ENCODE measurements around the gene ZNF497. TPM values are rescaled to one million over a fixed set of nuclear protein-coding genes. Genes with fewer than 3 reads are reported as not detected.
A peak's percentile ranks its signal among the peaks of the same experiment; 100 is the strongest.

ZNF497 gene
- total and polyA plus RNA-seq, 2 of the 13 experiments (the other 11 are each of a cell fraction or from before 2014, with no cell fraction given): 1.5 to 1.9 TPM

DNA sequence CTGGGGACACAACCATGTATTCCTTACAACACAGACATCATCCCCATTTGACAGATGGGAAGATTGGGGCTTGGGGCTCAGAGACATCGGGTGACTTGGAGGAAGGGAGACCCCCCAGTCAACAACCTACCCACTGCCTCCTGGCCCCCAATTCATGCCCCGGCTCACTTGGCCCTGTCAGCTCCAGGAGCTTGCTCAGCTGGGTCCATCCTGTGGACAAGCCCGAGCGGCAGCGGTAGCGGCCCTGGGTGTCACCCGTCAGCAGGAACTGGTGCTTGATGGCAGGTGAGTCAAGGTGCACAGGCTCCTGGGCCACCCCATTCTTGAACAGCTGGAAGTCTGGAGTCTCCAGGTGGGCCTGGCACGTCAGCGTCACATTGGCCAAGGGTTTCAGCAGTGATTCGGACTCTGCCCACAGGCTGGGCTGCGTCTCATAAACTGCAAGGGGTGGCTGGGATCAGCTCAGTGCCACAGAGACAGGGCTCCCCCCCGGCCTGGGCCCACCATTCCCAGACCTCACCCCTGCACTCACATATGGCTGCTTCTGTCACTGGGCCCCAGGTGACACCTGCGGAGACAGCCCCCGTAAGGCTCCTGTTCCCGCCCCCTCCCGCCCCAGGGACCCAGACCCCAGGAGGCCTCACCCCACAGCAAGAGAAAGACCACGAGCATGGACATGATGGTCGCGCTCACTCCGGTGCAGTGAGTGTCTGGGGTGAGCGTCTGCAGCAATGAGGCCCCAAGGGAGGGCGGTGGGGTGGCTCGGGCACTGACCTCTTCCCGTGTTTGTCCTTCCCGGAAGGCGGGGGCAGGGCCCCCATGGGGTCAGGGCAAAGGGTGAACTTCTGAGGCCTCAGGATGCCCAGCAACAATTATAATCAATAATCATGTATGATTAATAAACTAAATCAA is 9.5 kb downstream of the ZNF497 start, which contains the start of gene A1BG (continued):
- TF ChIP-seq NFYB (CRISPR knock-in tag; IDR thresholded peaks at IDR 0.05) (no peak), CEBPB (IDR thresholded peaks at IDR 0.05; ENCODE audit: borderline replicate concordance, low read depth, low read length) (no peak), PCBP2 (optimal IDR thresholded peaks at IDR 0.05; ENCODE audit: low read depth, low read length, poor library complexity, severe bottlenecking) (no peak), ZMAT3 (CRISPR knock-in tag; conservative IDR thresholded peaks at IDR 0.05) (no peak), ZNF235 (CRISPR knock-in tag; IDR thresholded peaks at IDR 0.05; ENCODE audit: borderline replicate concordance) (no peak), ZNF761 (CRISPR knock-in tag; conservative IDR thresholded peaks at IDR 0.05) (no peak), ZNF629 (CRISPR knock-in tag; conservative IDR thresholded peaks at IDR 0.05) (peak; percentile 90), JUNB (CRISPR knock-in tag; IDR thresholded peaks at IDR 0.05; ENCODE audit: borderline replicate concordance) (no peak), MXD4 (CRISPR knock-in tag; IDR thresholded peaks at IDR 0.05) (peak; percentile 25; the same call in 1 of the 2 replicates), MAFF (IDR thresholded peaks at IDR 0.05; ENCODE audit: low read depth, low read length) (no peak), ZFY (CRISPR knock-in tag; IDR thresholded peaks at IDR 0.05) (peak; percentile 29), SP1 (IDR thresholded peaks at IDR 0.05) (no peak), SP1 (CRISPR knock-in tag; IDR thresholded peaks at IDR 0.05) (no peak), ETV6 (CRISPR knock-in tag; conservative IDR thresholded peaks at IDR 0.05) (no peak; the same call in 1 of the 2 replicates), MED13 (CRISPR knock-in tag; IDR thresholded peaks at IDR 0.05) (no peak), ZNF747 (CRISPR knock-in tag; IDR thresholded peaks at IDR 0.05; ENCODE audit: borderline replicate concordance) (no peak), RBM22 (optimal IDR thresholded peaks at IDR 0.05; ENCODE audit: low read length) (no peak), BRD4 (CRISPR knock-in tag; IDR thresholded peaks at IDR 0.05) (0 out of 2 replicates have a peak, but pooled peaks have one; percentile 18), ZNF766 (CRISPR knock-in tag; IDR thresholded peaks at IDR 0.05; ENCODE audit: borderline replicate concordance) (no peak), ELF1 (CRISPR knock-in tag; IDR thresholded peaks at IDR 0.05) (no peak; the same call in none of the 2 replicates), PHF8 (CRISPR knock-in tag; IDR thresholded peaks at IDR 0.05) (peak; percentile 35)
- TF ChIP-seq, protein P1, sequence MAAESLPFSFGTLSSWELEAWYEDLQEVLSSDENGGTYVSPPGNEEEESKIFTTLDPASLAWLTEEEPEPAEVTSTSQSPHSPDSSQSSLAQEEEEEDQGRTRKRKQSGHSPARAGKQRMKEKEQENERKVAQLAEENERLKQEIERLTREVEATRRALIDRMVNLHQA (CRISPR knock-in tag; IDR thresholded peaks at IDR 0.05): no peak
- TF ChIP-seq, protein P2, sequence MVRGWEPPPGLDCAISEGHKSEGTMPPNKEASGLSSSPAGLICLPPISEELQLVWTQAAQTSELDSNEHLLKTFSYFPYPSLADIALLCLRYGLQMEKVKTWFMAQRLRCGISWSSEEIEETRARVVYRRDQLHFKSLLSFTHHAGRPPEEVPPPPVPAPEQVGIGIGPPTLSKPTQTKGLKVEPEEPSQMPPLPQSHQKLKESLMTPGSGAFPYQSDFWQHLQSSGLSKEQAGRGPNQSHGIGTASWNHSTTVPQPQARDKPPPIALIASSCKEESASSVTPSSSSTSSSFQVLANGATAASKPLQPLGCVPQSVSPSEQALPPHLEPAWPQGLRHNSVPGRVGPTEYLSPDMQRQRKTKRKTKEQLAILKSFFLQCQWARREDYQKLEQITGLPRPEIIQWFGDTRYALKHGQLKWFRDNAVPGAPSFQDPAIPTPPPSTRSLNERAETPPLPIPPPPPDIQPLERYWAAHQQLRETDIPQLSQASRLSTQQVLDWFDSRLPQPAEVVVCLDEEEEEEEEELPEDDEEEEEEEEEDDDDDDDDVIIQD (CRISPR knock-in tag; IDR thresholded peaks at IDR 0.05; ENCODE audit: low read depth): no peak
- TF ChIP-seq, protein P3, sequence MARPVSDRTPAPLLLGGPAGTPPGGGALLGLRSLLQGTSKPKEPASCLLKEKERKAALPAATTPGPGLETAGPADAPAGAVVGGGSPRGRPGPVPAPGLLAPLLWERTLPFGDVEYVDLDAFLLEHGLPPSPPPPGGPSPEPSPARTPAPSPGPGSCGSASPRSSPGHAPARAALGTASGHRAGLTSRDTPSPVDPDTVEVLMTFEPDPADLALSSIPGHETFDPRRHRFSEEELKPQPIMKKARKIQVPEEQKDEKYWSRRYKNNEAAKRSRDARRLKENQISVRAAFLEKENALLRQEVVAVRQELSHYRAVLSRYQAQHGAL (CRISPR knock-in tag; IDR thresholded peaks at IDR 0.05; ENCODE audit: not compliant biosample characterization): no peak
- TF ChIP-seq, protein P4, sequence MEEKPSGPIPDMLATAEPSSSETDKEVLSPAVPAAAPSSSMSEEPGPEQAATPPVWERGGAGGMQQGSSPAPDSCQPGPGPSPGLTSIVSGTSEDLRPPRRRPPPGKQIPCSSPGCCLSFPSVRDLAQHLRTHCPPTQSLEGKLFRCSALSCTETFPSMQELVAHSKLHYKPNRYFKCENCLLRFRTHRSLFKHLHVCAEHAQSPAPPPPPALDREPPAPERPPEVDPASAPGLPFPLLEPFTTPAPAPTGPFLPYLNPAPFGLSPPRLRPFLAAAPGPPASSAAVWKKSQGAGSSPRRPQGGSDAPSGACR (CRISPR knock-in tag; IDR thresholded peaks at IDR 0.05): peak; percentile 51; the same call in 1 of the 2 replicates
- TF ChIP-seq, protein P5, sequence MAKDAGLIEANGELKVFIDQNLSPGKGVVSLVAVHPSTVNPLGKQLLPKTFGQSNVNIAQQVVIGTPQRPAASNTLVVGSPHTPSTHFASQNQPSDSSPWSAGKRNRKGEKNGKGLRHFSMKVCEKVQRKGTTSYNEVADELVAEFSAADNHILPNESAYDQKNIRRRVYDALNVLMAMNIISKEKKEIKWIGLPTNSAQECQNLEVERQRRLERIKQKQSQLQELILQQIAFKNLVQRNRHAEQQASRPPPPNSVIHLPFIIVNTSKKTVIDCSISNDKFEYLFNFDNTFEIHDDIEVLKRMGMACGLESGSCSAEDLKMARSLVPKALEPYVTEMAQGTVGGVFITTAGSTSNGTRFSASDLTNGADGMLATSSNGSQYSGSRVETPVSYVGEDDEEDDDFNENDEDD (CRISPR knock-in tag; IDR thresholded peaks at IDR 0.05; ENCODE audit: borderline replicate concordance): no peak
